SKM-1 treated with dmso at 0.1 percent for 144 hours (cell line): Measurements from ENCODE around the gene CXCR3.
"Not testable (repeated sequence)": the region's sequence is repeated elsewhere in the genome, so short reads cannot be mapped to it uniquely, and the experiment has no call there.

Source experiments
- DNase-seq: peaks from one replicate; lab custom pipeline; 2025; ENCODE audit not compliant: unreplicated experiment; lab: John Stamatoyannopoulos, UW

The CXCR3 gene

DNA sequence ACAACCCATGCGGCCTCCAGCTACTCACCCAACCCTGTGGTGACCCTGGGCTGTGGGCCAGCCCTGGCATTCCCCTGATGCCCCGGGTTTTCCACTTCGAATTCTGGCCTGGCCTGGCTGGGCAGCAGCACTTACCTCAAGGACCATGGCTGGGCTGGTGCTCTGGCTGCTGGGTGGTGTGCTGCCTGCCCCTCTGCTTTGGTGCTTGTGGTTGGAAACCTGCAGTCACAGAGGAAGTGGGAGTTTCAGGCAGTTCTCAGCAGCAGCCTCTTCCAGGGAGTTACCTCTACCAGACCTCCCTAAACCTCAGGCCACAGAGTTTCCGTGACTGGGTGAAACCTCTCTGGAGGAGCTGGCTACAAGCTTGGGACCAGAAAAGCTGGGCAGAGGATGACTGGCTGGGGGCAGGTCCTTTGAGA is at the start of gene CXCR3:
CXCR3 (minus strand) TSS at position 209 of the 419 bp plus-strand sequence; CDS start at position 147, 62 bp downstream.
- DNase-seq, result peak; percentile 73

DNA sequence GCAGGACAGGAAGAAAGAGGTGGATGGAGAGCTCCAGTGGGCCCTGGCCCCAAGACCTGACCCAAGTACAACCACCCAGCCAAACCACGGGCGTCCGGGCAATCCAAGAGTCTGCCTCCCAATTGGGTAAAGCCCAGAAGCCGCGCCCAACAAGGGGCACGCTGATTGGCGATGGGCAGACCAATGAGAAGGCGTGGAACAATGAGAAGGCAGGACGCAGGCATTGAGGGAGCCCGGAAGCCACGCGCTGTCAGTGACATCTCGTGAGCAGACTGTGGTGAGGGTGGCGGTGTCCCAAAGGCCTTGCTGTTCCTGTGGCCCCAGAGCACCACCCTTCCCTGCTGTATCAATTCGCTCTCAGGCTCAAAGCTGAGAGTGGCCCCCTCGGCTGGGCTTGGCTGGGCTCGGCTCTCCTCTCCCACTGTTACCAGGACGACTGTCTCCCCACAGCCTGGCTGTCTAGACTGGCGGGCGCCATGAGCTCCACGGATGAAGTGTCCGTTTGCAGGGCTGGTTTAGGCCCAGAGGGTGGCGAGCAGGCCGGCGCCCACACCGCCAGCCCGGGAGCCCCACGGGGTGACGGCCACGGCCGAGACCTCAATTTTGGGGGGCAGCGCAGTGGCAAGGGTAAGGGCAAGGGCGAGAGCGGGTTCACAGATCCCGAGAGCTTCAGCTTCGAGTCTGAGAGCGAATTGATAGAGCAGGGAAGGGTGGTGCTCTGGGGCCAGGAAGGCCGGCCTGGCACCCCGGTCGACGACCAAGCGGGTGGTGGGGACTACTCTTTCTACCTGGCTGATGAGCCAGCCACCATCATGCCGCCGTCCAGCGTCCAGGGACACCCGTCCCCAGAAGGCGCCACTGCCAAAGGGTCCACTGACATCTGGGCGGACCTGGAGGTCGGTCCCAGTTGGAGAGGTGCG is 49.3 kb upstream of the CXCR3 start, which contains the start of gene LOC101059915:
LOC101059915 (plus strand) TSS at position 219 of the 920 bp plus-strand sequence.
- no peak for DNase-seq

DNA sequence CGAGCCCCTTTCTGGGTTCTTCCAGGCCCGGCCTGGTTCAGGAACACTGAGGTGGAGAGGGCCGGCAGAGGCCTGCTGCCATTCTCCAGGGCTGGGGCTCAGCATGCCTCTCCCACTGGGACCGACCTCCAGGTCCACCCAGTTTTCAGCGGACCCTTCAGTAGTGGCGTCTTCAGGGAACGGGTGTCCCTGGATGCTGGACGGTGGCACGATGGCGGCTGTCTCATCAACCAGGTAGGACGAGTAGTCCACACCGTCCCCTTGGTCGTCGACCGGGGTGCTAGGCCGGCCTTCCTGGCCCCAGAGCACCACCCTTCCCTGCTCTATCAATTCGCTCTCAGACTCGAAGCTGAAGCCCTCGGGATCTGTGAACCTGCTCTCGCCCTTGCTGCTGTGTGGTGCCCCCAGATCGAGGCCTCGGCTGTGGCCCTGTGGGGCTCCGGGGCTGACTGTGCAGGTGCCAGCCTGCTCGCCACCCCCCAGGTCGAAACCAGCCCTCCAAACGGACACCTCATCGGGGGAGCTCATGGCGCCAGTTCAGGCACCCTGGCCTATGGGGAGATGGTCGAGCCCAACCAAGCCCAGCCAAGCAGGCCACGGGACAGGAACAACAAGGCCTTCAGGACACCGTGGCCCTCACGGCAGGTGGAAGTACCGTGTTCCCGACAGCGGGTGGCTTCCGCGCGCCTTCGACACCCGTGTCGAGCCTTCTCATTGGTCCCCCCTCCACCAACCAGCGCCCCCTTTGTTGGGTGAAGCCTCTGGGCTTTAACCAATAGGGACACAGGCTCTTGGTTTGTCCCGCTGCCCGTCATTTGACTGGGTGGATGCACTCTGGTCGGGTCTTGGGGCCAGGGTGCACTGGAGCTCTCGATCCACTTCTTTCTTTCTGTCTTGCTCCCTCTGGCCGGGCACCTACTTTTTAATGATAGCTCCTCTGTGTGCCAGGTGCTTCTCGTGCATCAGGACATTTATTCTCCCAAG is 48.2 kb upstream of the CXCR3 start:
- no peak for DNase-seq

DNA sequence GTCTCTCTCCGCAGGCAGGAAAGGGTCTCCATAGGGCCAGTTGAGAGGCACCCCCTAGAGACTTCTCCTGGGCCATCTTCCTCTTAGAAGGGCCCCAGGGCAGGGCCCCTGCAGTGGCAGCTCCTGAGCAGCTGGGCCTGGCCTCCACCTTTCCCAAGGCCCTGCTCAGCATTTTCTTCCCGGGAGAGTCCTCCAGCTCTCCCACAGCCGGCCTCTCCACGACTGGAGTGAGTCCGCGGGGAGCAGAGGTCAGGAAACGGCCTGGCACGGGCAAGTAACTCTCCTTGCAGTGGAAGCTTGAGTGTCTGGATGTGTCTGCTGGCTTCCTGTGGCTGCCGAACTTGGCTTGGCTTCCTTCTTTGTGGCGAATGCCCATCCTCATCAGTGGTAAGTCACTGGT is 47.4 kb upstream of the CXCR3 start:
- no peak for DNase-seq

DNA sequence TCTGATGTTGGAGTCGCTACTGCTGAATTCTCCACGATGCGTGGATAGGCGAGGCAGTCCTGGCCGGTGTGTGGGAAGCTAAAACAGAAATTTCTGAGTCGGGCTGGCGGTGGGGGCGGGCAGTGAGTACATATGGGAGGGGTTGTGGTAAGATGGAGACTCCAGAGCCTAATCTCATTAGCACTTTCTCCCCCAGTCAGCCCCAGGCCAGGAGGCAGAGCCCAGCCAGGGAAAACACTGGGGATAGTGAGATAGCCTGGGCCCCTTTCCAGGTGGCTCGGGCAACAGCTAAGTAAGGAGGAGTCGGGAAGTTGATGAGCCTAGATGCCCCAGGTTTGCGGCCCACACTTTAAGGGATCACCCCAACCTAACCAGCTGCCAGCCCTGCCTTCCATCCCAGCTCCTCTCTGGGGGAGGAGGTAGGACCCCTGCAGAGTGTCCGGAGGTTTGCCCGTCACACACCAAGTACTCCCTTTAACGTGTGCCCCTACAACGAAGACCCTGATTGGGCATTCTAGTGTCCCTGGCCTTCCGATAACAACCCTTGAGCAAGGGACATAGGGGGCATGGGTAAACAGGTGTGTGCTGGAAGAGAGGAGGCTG is 46.7 kb upstream of the CXCR3 start:
- DNase-seq, result no peak

DNA sequence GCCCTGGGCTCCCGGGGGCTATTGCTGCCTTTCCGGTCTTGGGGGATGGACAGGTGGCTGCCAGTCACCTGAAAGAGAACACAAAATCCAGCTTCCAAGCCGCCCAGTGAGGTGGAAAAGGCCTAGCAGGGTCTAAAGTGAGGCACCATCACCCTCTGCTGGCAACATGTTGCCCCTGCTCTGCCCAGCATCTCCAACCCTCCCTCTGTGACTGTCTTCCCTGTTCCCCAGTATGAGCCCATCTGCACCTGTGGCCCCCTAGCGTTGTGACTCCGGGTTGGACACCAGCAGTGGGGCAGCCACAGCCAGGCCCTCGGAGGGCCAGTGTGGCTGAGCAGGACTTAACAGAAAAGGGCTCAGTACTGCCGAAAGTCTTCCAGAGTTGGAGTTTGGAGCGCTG is 45.9 kb upstream of the CXCR3 start:
- DNase-seq, result peak; percentile 19

DNA sequence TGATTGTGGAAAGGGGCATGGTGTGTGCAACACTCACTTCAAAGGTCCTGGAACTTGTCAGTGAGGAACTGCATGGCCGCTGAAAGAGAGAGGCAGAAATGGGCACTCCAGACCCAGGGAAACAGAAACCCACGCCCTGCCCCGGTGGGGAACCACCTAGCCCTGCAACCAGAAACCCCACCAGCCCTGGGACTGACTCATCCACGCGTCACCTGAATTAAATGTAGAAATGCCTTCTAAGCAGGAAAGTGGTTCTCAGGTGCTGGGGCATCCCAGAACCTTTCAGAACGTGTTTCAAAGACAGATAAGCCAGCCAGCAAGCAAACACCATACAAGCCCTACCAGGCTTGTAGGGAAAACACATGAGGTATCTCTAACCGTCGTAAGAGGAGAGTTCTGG is 44.9 kb upstream of the CXCR3 start:
- DNase-seq, result not testable (repeated sequence)

DNA sequence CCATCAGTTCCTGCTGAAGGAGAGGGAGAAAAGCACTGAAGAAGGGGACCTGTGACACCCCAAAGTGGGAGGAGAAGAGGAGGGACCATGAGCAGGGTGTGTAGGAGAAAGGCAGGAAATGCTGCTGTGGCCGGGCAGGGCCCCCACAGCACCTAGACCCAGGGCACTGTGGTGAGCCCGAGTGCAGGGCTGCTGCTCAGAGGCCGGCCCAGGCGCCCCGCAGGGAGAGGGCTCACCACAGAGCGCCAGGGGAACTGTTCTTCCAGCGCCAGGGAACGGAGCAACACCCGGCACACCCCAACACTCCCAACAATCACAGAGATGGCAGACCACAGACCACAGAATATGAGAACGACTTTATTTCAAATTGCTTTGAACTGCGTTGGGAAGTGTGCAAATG is 44.3 kb upstream of the CXCR3 start:
- not testable (repeated sequence) for DNase-seq

DNA sequence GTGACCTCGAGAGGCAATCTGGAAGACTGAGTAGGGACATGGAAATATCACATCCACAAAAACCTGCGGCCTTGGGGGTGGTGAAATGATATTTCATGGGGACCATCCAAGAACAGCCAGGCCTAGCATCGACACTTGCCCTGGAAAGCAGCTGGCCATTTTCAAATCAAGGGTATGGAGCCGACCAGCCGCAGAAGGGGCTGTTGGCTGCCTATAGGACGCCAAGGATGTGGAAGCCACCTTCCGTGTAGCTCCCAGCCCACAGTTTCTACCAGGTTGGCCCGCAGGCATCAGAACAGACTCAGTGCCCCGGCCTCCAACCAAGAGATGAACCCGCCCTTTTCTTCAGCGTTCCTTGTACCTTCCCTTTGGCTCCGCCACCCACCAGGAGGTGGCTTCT is 43.6 kb upstream of the CXCR3 start:
- no peak for DNase-seq

DNA sequence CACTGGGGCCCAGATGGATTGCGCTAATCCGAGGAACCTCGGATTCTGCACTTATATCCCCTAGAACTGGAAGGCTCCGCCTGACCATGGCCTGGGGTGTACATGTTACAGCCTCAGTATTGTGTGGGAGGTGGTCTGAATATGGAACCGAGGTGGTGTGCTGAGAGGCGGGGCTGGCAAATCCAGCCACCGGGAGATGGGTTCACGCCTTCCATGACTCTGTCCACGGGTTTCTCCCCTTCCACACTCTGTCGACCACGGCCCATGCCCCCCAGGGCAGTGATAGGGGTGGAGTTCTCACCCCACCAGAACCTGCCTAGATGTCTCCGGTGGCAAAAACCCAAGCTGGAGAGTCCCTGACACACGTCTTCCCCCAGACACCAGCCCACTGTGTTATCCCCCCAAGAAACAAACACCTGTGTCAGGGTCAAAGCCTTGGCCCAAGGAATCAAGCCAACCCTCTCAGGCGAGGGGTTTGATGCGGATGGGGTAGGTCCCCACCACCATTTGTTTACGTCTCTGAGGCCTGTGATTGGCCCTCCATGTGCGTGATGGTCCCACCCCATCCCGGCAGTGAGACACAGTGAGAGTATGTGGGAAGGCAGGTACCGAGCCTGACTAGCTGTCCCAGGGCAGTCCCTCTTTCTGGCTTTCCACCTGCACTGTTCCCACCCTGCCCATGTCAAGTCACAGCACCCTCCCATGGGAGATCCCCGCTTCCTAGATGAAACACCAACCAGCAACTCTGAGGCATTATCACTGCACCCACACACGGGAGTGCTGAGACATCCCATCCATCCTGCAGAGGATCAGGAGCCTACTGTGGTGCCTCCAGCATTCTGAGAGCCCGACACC is 42.5 kb upstream of the CXCR3 start:
- no peak for DNase-seq

DNA sequence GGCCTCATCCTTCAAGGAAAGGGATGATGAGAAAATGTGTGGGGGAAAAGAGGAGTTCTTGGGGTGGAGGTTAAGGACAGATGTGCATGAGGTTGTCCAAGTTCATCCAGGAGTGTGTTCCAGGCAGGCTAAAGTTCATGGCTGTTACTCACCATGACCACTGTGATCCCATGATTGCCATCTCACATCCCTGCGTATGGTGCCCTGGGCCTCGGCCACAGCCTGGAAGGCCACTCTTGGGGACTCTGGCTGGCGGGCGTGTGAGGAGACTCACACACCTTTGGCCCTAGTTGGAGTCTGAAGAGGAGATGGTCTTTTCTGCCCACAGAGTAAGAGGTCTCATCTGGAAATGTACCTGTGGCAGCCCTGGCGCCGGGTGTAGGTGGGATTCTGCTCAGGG is 41.6 kb upstream of the CXCR3 start:
- DNase-seq, result no peak

DNA sequence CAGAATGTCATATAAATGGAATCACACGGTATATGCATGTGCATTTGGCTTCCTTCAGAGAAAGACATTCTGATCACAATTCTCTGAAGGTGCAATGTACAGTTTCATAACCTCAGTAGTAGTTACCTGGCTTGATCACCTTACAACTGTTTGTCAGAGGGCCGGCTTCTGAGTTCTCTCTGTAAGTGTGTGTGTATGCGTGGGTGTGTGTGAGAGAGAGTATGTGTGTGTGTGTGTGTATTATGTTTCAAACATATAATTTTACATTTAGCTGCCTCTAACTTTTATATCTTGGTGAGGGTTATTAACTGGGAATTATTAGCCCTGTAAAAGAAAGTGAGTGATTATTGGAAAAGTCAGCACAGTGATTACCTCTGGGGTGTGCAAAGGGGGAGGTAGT is 41.0 kb upstream of the CXCR3 start:
- DNase-seq, result no peak

DNA sequence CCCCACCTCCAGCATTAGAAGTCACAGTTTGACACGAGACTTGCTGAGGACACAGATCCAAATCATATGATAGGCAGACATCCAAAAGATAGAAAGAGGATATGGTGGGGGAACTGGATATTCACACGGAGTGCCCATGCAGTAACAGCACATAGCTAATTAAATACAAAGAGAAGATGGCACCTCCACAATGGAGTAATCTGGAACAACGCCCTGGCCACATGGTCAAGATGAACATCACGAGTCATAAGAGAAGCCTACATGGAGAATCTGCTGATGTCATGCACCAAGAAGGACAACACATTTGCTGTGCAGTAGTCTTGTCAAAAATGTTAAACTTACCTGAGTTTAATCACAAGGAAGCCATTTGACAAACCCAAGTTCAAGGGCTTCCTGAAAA is 39.0 kb upstream of the CXCR3 start:
- DNase-seq, result no peak

DNA sequence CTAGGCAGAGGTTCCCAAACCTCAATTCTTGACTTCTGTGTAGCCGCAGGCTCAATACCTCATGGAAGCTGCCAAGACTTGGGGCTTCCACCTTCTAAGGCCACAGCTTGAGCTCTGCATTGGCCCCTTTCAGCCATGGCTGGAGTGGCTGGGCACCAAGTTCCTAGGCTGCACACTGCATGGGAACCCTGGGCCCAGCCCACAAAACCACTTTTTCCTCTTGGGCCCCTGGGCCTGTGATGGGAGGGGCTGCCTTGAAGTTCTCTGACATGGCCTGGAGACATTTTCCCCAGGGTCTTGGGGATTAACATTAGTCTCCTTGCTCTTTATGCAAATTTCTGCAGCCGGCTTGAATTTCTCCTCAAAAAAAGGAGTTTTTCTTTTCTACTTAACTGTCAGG is 35.0 kb upstream of the CXCR3 start:
- DNase-seq, result no peak

DNA sequence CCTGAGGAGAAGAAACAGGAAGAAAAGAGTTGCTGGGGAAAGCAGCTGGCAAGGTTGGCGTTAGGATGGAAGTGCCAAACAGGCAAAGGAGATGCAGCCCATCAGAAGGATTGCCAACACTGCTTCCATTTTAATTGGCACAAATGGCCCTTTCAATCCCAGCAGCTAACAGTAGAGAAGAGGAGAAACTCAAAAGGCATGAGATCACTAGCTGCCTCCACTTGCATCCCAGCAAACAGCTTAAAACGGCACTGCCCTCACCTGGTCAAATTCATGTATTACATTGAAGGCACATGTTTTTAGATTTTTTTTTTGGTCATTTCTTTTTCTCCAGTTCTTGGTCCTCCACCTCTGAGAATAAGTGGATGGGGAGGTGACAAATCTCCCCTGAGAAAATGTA is 34.1 kb upstream of the CXCR3 start:
- DNase-seq, result peak; percentile 8

DNA sequence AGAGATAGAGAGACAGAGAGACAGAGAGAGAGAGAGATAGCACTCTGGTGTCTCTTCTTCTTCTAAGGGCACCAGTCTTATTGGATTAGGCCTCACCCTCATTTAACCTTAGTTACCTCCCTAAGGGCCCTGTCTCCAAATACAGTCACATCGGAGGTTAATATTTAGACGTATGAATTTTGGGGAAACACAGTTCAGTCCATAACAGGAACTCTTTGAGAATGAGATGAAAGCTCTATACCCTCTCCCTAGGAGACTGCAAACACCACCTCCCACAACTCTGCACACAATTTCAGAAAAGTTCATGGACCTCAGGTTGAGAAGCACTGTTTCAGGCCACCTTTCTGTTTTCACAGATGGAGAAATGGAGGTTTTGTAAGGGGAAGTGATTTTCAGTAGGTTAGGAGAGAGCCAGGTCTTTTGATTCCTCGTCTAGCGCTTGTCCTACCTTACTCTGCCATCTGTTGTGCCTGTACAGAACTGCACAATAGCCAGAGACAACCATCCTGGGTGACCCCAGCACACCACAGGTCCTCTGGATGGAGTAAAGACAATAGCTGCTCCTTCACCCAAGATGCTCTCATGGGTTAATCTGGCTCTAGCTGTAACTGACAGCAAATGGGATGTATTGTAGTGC is 32.1 kb upstream of the CXCR3 start:
- DNase-seq, result no peak

DNA sequence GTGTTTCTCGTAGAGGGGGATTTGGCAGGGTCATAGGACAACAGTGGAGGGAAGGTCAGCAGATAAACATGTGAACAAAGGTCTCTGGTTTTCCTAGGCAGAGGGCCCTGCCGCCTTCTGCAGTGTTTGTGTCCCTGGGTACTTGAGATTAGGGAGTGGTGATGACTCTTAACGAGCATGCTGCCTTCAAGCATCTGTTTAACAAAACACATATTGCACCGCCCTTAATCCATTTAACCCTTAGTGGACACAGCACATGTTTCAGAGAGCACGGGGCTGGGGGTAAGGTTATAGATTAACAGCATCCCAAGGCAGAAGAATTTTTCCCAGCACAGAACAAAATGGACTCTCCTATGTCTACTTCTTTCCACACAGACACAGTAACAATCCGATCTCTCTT is 26.1 kb upstream of the CXCR3 start:
- DNase-seq, result not testable (repeated sequence)

DNA sequence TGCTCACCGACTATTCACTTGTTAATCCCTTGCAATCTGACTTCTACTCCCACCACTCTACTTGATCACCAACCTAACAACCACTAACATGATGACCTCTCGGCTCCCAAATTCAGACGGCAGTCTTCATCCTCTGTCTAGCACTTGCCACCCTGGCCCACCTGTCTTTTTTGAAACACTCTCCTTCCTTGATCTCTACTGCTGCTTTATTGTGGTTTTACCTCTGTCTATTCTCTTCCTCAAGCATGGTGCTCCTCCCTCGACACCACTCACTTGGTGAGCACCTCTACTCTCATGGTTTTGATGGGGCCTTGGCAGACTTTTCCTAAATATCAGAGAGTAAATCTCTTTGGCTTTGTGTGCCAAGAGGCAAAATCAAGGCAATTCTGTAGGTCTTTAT is 21.7 kb upstream of the CXCR3 start:
- DNase-seq, result no peak

DNA sequence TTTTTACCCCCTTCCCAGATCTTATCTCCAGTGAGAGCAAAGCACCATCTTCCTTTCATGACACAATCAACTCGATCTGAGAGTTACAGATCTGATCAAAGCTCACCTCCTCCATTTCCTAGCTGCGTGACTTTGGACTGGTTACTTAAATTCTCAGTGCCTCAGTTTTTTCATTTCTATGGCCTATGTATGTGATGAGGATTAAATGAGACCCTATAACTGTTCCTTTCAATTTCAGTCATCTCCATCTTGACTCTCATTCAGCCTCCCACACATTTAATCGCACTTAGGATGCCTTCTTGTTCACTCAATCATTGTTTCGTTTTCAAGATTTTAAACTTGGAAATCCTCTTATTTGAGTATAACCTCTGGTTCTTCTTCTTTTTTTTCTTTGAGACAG is 20.1 kb upstream of the CXCR3 start:
- DNase-seq, result no peak

DNA sequence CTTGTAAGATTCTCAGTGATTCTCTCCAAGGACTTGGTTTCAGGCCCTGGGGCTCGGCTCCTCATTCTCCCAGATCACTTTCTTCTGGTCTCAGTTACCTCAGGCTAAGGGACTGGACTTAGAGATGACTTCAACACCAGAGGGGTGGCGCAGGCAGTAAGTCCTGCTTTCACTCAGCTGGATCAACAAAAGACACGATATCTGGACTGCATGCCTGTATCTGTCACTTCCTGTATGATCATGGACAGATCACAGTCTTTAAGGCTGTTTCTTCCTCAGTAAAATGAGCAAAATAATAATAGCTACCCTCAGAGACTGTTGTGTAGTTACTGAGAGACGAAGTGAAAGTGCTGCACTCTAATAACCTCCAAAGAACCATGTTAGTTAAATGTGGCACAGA is 19.5 kb upstream of the CXCR3 start:
- no peak for DNase-seq
